Psoas muscle (tissue), 8 donors: ENCODE measurements around the gene SUSD5. TPM values are rescaled to one million over a fixed set of nuclear protein-coding genes. Genes with fewer than 3 reads are reported as not detected.

Source experiments
- ATAC-seq, 4 donors: fragments of 200-7000 bp; cut with Tn5 transposase; one replicate each; pipeline ENCODE4 v1.9.1; 2020; ENCODE audit warnings: moderate library complexity in 3 of 4, mild to moderate bottlenecking in 2 of 4
- DNase-seq, 2 donors: peaks; one replicate each; pipeline ENCODE4 v3.0.0-alpha.2; 2020
- H3K27ac ChIP-seq: fragments of 200-600 bp; one replicate; pipeline ENCODE4 v1.8.0; 2022
- H3K27me3 ChIP-seq, 3 donors: fragments of 200-600 bp in 1 of 3; one replicate each; pipeline versions ENCODE4 v1.6.1 to v1.8.0; 2013 to 2022; ENCODE audit warnings: low read length in 2 of 3, mild to moderate bottlenecking in 2 of 3, moderate library complexity in 1 of 3; ENCODE audit not compliant: insufficient read depth in 3 of 3
- H3K36me3 ChIP-seq, 2 donors: fragments of 200-600 bp in 1 of 2; one replicate each; pipeline versions ENCODE4 v1.6.1 to v1.8.0; 2013 to 2022; ENCODE audit warnings: low read depth in 1 of 2, mild to moderate bottlenecking in 1 of 2, moderate library complexity in 1 of 2; ENCODE audit not compliant: insufficient read depth in 1 of 2
- H3K4me1 ChIP-seq: fragments of 200-600 bp; one replicate; pipeline ENCODE4 v1.8.0; 2022
- H3K4me3 ChIP-seq: fragments of 200-600 bp; one replicate; pipeline ENCODE4 v1.8.0; 2022; ENCODE audit warnings: mild to moderate bottlenecking
- H3K9me3 ChIP-seq: fragments of 200-600 bp; one replicate; pipeline ENCODE4 v1.8.0; 2022
- WGBS, 3 donors: extraction: QIAGEN DNeasy Blood & Tissue Kit; methylation state at CpG; one replicate each; pipeline versions ENCODE4 v1.1.6 to v1.1.7; 2013; 5-methylcytosine and 5-hydroxymethylcytosine counted together
- intact Hi-C, 2 donors: fragments of 100-400 bp; cut with DNase I; formaldehyde crosslinking; loops; one replicate each; pipeline versions ENCODE4 v1.11.0 to v1.14.2; 2022
- polyA plus RNA-seq, 3 donors: library from polyadenylated mRNA; stranded (reverse); fragments of 200-250 nt; gene quantifications; one replicate each; pipeline ENCODE4 v1.2.3, GENCODE V29; 2013
- total RNA-seq, 4 donors: library from RNA; stranded (reverse); fragmentation: NEBNext Ultra II Directional in 2 of 4; extraction: Animal tissue kit (Norgen Biotek cat#: 25700) in 2 of 4; gene quantifications; one replicate each; pipeline versions ENCODE4 v1.2.1 to v1.2.4, GENCODE V29; 2021 to 2023
- TF ChIP-seq, protein P1 (sequence below): fragments of 200-600 bp; IDR thresholded peaks from one replicate; pipeline ENCODE4 v1.8.0; 2022; ENCODE audit warnings: antibody characterized with exemption
- donor health status: healthy with polysubstance abuse.
- donor health status: DM: no; HTN: no; CAD: no; lungs with moderate emphysema.
- donor health status: Bipolar disorder and iron deficiency.
- donor health status: healthy.
- donor health status: DM: yes; HTN: yes; CAD: no.
- donor health status: DM: no; HTN: no; CAD: no.
- donor health status: DM: no; HTN: no; CAD: no.
- donor health status: DM: yes; HTN: yes; CAD: no.

Gene SUSD5
- total and polyA plus RNA-seq, 7 donors: 0.30 to 2.0 (median 0.71) TPM

DNA sequence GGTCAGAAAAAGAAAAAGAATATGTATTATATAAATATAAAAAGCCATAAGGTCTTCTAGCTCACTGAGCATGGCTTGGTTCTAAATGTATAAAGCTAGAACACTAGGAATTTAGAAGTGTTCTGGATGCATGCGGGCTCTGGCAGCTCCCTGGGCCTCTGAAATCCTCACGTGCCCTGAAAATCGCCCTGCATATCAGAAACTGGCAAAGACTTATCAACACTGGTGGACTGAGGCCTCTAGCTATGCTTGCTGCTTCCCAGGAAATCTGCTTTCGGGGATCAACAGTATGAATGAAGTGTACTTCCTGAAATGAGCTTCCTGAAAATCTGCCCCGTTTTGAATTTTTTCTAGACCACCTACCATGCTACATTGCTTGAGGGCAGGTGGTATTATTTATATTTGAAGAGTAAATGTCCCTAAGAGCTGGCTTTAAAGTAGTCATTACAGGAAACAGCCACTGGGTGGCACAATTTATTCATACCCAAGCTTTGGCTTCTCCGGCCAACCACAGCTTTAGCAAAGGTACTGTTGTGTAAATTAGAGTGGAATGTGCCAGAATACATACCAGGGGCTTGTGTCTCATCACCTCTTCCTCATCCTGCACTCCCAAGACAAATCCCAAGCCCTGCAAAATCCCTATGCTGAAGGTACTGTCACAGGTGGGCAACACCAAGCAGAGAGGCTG is 87.1 kb downstream of the SUSD5 start:
- DNase-seq (no peak), ATAC-seq (peak; percentile 65 to 90 (median 74))
- Histone ChIP-seq H3K27ac (no peak overlapping the region), H3K4me1 (no peaks in the 10 kb centered on the region), H3K36me3 (peaks cover 7 to 85% of the 10 kb centered on the region in 2 donors), H3K27me3 (no peaks in the 10 kb centered on the region), H3K4me3 (no peak overlapping the region), H3K9me3 (no peaks in the 10 kb centered on the region)
- WGBS, 3 donors: 25 to 35% (median 25%) methylated on average over 6 of the region's 6 CpGs
- intact Hi-C loops: loop anchor here in 1 of 2 donors (1.0 to 10.0 kb wide), 2 partner anchors 242 to 653 kb away; no protein-coding TSS in a partner anchor
- TF ChIP-seq, protein P1, sequence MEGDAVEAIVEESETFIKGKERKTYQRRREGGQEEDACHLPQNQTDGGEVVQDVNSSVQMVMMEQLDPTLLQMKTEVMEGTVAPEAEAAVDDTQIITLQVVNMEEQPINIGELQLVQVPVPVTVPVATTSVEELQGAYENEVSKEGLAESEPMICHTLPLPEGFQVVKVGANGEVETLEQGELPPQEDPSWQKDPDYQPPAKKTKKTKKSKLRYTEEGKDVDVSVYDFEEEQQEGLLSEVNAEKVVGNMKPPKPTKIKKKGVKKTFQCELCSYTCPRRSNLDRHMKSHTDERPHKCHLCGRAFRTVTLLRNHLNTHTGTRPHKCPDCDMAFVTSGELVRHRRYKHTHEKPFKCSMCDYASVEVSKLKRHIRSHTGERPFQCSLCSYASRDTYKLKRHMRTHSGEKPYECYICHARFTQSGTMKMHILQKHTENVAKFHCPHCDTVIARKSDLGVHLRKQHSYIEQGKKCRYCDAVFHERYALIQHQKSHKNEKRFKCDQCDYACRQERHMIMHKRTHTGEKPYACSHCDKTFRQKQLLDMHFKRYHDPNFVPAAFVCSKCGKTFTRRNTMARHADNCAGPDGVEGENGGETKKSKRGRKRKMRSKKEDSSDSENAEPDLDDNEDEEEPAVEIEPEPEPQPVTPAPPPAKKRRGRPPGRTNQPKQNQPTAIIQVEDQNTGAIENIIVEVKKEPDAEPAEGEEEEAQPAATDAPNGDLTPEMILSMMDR: peak; percentile 76

- H3K27me3 ChIP-seq: no peaks in the 10 kb centered on the region
- TF ChIP-seq, protein P1: no peak
- H3K9me3 ChIP-seq: no peaks in the 10 kb centered on the region
- no peak for ATAC-seq
- H3K36me3 ChIP-seq: peaks cover 7 to 85% of the 10 kb centered on the region in 2 donors
- no peaks in the 10 kb centered on the region for H3K4me1 ChIP-seq
- DNase-seq: no peak
- no peak overlapping the region for H3K4me3 ChIP-seq
- intact Hi-C loops: loop anchor here in 1 of 2 donors (10.0 kb wide), 1 partner anchor 655 kb away; no protein-coding TSS in a partner anchor
- WGBS, 3 donors: 79 to 83% (median 80%) methylated on average over 2 of the region's 2 CpGs
- H3K27ac ChIP-seq: no peak overlapping the region
Measured at GRCh38 chr3:33130144-33130543, 88.5 kb downstream of the SUSD5 start.

GRCh38 chr3:33128706-33129105 is 89.9 kb downstream of the SUSD5 start:
- intact Hi-C loops: no loop called here
- ATAC-seq: no peak
- H3K27ac ChIP-seq: no peak overlapping the region

DNA sequence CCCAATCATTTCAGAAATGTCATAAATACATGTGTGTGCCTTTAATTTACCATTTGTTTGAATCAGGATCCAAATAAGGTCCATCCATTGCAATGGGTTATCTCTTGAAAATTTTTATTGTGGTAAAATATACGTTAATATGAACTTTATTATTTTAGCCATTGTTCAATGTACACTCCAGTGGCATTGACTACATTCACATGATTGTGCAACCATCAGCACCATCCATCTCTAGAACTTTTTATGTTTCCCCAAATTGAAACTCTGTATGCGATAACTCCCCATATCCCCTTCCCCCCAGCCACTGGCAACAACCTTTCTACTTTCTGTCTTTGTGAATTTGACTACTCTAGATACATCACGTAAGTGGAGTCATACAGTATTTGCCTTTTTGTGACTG is 92.8 kb downstream of the SUSD5 start:
- Histone ChIP-seq H3K27ac (no peak overlapping the region), H3K4me1 (no peaks in the 10 kb centered on the region), H3K9me3 (no peaks in the 10 kb centered on the region), H3K27me3 (no peaks in the 10 kb centered on the region), H3K36me3 (peaks cover 0 to 83% of the 10 kb centered on the region in 2 donors), H3K4me3 (no peak overlapping the region)
- TF ChIP-seq, protein P1: no peak
- 89 to 95% (median 93%) methylated on average over 3 of the region's 3 CpGs for WGBS, 3 donors
- DNase-seq (no peak), ATAC-seq (no peak)
- intact Hi-C loops: no loop called here

More at GRCh38 chr3:33128706-33129105, 89.9 kb downstream of the SUSD5 start:
- WGBS, 3 donors: 50 to 53% (median 50%) methylated on average over 1 of the region's 1 CpG
- no peaks in the 10 kb centered on the region for H3K9me3 ChIP-seq
- H3K4me1 ChIP-seq: no peaks in the 10 kb centered on the region
- TF ChIP-seq, protein P1: no peak
- peaks cover 0 to 85% of the 10 kb centered on the region in 2 donors for H3K36me3 ChIP-seq
- H3K27me3 ChIP-seq: no peaks in the 10 kb centered on the region
- H3K4me3 ChIP-seq: no peak overlapping the region
- no peak for DNase-seq
